ENCODE data around the gene TBC1D22A.

Gene TBC1D22A

DNA sequence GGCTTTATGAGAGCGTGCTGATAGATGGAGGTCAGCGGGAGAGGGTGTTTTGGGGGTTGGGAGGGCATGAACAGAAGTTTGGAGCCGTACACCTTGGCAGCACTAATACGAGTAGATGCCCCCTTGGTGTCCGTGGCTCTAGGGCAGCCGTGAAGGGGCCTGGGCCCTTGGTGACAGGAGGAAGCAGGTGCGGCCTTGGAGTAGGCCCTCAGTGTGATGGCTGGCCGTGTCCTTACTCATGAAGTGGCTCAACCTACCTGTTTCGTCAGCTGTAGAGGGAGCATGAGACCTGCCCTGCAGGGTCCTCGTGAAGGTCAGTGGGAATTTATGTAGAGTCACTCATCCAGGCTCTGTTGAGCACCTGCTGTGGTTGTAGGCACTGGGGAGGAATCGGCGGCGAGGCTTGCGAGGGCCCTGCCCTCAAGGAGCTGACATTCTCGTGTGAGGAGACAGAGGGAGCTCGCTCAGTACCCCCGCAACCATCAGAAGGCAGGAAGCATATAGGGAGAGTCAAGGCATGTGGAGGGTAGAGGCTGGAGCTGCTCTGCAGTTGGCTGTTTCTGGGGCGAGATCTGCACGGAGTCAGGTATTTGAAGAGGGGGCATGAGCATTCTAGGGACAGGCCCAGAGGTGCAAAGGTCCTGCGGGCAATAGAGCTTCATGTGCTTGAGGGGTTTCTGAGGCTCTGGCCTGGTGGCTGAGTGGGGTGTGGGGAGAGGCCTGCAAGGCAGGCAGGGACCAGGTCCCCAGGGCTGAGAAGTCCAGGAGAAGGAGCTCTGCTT, 39.6 kb downstream of the TBC1D22A start:
- Histone ChIP-seq H2AFZ (ENCODE audit: low read depth) (no peak overlapping the region), H3K27me3 (ENCODE audit: insufficient read depth, low read depth) (no peaks in the 10 kb centered on the region), H3K4me2 (no peak overlapping the region), H4K20me1 (ENCODE audit: insufficient read depth) (no peaks in the 10 kb centered on the region), H3K79me2 (ENCODE audit: insufficient read depth, low read depth) (no peaks in the 10 kb centered on the region), H3K4me1 (ENCODE audit: low read depth, poor library complexity, severe bottlenecking) (no peaks in the 10 kb centered on the region), H3K27ac (no peak overlapping the region), H3K9ac (no peak overlapping the region), H3K36me3 (ENCODE audit: insufficient read depth) (no peaks in the 10 kb centered on the region), H3K4me3 (IDR thresholded peaks at IDR 0.05; ENCODE audit: insufficient read depth, low read depth, low read length) (no peak overlapping the region)
- TF ChIP-seq, protein P1, sequence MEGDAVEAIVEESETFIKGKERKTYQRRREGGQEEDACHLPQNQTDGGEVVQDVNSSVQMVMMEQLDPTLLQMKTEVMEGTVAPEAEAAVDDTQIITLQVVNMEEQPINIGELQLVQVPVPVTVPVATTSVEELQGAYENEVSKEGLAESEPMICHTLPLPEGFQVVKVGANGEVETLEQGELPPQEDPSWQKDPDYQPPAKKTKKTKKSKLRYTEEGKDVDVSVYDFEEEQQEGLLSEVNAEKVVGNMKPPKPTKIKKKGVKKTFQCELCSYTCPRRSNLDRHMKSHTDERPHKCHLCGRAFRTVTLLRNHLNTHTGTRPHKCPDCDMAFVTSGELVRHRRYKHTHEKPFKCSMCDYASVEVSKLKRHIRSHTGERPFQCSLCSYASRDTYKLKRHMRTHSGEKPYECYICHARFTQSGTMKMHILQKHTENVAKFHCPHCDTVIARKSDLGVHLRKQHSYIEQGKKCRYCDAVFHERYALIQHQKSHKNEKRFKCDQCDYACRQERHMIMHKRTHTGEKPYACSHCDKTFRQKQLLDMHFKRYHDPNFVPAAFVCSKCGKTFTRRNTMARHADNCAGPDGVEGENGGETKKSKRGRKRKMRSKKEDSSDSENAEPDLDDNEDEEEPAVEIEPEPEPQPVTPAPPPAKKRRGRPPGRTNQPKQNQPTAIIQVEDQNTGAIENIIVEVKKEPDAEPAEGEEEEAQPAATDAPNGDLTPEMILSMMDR (conservative IDR thresholded peaks at IDR 0.05; ENCODE audit: low read depth, low read length): no peak

DNA sequence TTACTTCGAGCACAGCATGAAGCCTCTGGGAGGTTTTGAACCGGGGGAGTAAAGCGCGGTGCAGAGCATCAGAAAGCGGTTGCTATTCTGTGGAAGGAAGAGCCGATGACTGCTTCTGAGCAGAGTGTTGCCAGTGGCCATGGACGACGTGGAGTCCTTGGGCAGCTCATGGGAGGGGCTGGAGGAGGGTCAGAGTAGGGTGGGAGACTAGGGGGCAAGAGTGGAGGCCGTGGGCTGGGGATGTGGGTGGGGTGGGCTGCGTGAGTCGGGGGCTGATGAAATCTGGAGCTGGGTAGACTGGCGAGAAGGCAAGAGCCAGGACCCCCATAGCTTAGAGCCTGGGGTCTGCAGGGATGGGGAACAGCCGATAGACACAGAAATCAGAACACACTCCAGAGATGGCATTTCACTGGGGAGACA, 40.2 kb downstream of the TBC1D22A start:
- H3K4me3 ChIP-seq (IDR thresholded peaks at IDR 0.05; ENCODE audit: insufficient read depth, low read depth, low read length): no peak overlapping the region
- H3K9ac ChIP-seq: no peak overlapping the region
- TF ChIP-seq, protein P1 (conservative IDR thresholded peaks at IDR 0.05; ENCODE audit: low read depth, low read length): no peak
- H4K20me1 ChIP-seq (ENCODE audit: insufficient read depth): no peaks in the 10 kb centered on the region
- H3K27me3 ChIP-seq (ENCODE audit: insufficient read depth, low read depth): no peaks in the 10 kb centered on the region
- H3K4me1 ChIP-seq (ENCODE audit: low read depth, poor library complexity, severe bottlenecking): no peaks in the 10 kb centered on the region
- no peak overlapping the region for H2AFZ ChIP-seq (ENCODE audit: low read depth)
- no peak overlapping the region for H3K4me2 ChIP-seq
- no peak overlapping the region for H3K27ac ChIP-seq
- no peaks in the 10 kb centered on the region for H3K79me2 ChIP-seq (ENCODE audit: insufficient read depth, low read depth)
- H3K36me3 ChIP-seq (ENCODE audit: insufficient read depth): no peaks in the 10 kb centered on the region

DNA sequence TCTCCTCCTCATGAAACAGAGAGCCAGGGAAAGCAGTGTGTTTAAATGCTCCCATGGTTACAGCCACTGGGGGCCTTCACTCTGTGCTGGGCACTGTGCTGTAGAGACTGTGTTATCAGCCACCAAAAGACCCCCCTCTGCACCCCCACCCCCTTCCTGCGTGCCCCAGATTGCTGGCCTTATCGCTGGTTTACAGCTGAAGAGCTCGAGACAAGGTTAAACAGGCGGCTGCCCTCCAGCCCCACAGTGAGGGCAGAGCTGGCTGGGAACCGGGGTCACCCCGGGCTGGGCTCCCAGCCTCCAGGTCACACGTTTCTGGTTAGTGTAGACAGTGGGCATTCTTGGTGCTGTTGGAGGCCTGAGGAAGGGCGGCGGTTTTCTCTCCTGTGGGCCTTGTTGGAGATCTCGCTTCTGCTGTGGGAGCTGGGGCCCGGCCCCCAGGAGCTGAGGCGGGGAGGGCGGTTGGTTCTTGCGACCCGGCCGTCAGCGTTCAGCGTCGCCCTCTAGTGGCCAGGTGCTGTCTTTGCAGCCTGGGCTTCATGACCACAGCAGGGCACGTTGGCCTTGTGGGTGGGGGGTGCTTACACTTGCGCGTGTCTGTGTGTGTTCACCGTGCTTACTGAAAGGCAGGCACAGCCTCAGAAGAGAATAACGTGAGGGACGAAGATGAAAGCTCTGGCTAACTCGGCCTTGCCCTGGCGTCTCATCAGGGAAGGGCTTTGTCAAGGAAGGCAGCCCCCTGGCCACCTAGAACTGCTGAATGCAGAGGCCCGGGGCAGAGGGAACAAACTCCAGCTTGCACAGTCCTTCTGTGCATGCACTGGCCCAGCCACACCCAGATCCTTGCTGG, 40.8 kb downstream of the TBC1D22A start:
- TF ChIP-seq, protein P1 (conservative IDR thresholded peaks at IDR 0.05; ENCODE audit: low read depth, low read length): peak; percentile 67
- Histone ChIP-seq H2AFZ (ENCODE audit: low read depth) (no peak overlapping the region), H3K79me2 (ENCODE audit: insufficient read depth, low read depth) (no peaks in the 10 kb centered on the region), H3K36me3 (ENCODE audit: insufficient read depth) (no peaks in the 10 kb centered on the region), H3K9ac (no peak overlapping the region), H3K4me1 (ENCODE audit: low read depth, poor library complexity, severe bottlenecking) (no peaks in the 10 kb centered on the region), H3K27ac (no peak overlapping the region), H3K4me3 (IDR thresholded peaks at IDR 0.05; ENCODE audit: insufficient read depth, low read depth, low read length) (no peak overlapping the region), H4K20me1 (ENCODE audit: insufficient read depth) (no peaks in the 10 kb centered on the region), H3K4me2 (no peak overlapping the region), H3K27me3 (ENCODE audit: insufficient read depth, low read depth) (no peaks in the 10 kb centered on the region)

DNA sequence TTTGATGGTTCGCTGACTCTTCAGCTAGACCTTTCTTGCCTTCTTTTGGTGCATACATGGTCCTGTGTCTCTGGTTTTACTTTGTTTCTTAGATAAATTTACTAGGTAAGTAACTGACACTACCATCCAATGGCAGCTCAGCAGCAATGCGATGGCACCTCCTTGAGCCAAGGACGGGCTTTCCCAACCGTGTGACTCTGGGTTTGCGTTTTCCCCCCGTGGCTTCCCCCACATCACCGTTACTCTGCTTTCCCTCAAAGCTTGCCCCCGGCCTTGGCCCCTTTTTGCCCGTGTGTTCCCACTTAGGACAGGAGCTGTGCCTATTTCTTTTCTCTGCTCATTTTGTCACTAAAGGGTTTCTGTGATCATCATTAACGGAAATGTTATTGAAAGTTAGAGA, 41.5 kb downstream of the TBC1D22A start:
- no peaks in the 10 kb centered on the region for H3K79me2 ChIP-seq (ENCODE audit: insufficient read depth, low read depth)
- H3K27me3 ChIP-seq (ENCODE audit: insufficient read depth, low read depth): no peaks in the 10 kb centered on the region
- TF ChIP-seq, protein P1 (conservative IDR thresholded peaks at IDR 0.05; ENCODE audit: low read depth, low read length): no peak
- H2AFZ ChIP-seq (ENCODE audit: low read depth): no peak overlapping the region
- H3K4me2 ChIP-seq: no peak overlapping the region
- no peak overlapping the region for H3K4me3 ChIP-seq (IDR thresholded peaks at IDR 0.05; ENCODE audit: insufficient read depth, low read depth, low read length)
- no peaks in the 10 kb centered on the region for H3K4me1 ChIP-seq (ENCODE audit: low read depth, poor library complexity, severe bottlenecking)
- H3K27ac ChIP-seq: no peak overlapping the region
- H4K20me1 ChIP-seq (ENCODE audit: insufficient read depth): no peaks in the 10 kb centered on the region
- no peaks in the 10 kb centered on the region for H3K36me3 ChIP-seq (ENCODE audit: insufficient read depth)
- H3K9ac ChIP-seq: no peak overlapping the region
